Neutrophil (primary cell): ENCODE data around the gene IL1RAPL2.

Source experiments
- H3K27ac ChIP-seq: fragments of 200-600 bp; sonication (generic); 2 replicates; pipeline ENCODE4 v1.5.1; 2016; ENCODE audit warnings: mild to moderate bottlenecking, moderate library complexity
- H3K27me3 ChIP-seq: fragments of 200-600 bp; sonication (generic); 2 replicates; pipeline ENCODE4 v1.6.0; 2016; ENCODE audit warnings: mild to moderate bottlenecking
- H3K36me3 ChIP-seq: fragments of 200-600 bp; sonication (generic); 2 replicates; pipeline ENCODE4 v1.5.1; 2017
- H3K4me1 ChIP-seq, 2 experiments: fragments of 200-600 bp in 1 of 2; sonication (generic) in 1 of 2; 1 replicate in 1 of 2; 2 replicates in 1 of 2; pipeline versions ENCODE4 v1.5.1 to v1.6.1; 2013 to 2016; ENCODE audit warnings: low read depth in 1 of 2, low read length in 1 of 2, mild to moderate bottlenecking in 1 of 2, moderate library complexity in 1 of 2; ENCODE audit not compliant: control insufficient read depth in 1 of 2, insufficient read depth in 1 of 2
- H3K4me3 ChIP-seq, 2 experiments: fragments of 200-600 bp in 1 of 2; sonication (generic) in 1 of 2; 1 replicate in 1 of 2; 2 replicates in 1 of 2; pipeline ENCODE4 v1.5.1; 2013 to 2016; ENCODE audit warnings: low read depth in 1 of 2, low read length in 1 of 2, mild to moderate bottlenecking in 1 of 2, moderate library complexity in 1 of 2
- H3K9me3 ChIP-seq: fragments of 200-600 bp; sonication (generic); 2 replicates; pipeline ENCODE4 v1.5.1; 2016
- CTCF ChIP-seq: fragments of 200-600 bp; sonication (generic); IDR thresholded peaks from 2 replicates; pipeline ENCODE4 v1.5.1; 2016; ENCODE audit warnings: antibody characterized with exemption

Gene IL1RAPL2

GRCh38 chrX:105458846-105459245 is 892.8 kb downstream of the IL1RAPL2 start:
- Histone ChIP-seq H3K4me3 (no peak overlapping the region), H3K36me3 (no peaks in the 10 kb centered on the region), H3K4me1 (no peaks in the 10 kb centered on the region), H3K9me3 (no peaks in the 10 kb centered on the region), H3K27ac (no peak overlapping the region), H3K27me3 (no peaks in the 10 kb centered on the region)
- no peak for TF ChIP-seq CTCF

GRCh38 chrX:105460376-105460775 is 894.4 kb downstream of the IL1RAPL2 start:
- no peaks in the 10 kb centered on the region for H3K4me1 ChIP-seq
- no peaks in the 10 kb centered on the region for H3K36me3 ChIP-seq
- no peaks in the 10 kb centered on the region for H3K9me3 ChIP-seq
- no peaks in the 10 kb centered on the region for H3K27me3 ChIP-seq
- no peak overlapping the region for H3K27ac ChIP-seq
- TF ChIP-seq CTCF, result no peak
- H3K4me3 ChIP-seq, result no peak overlapping the region

- no peaks in the 10 kb centered on the region for H3K9me3 ChIP-seq
- H3K4me1 ChIP-seq, result no peaks in the 10 kb centered on the region
- TF ChIP-seq CTCF, result no peak
- no peaks in the 10 kb centered on the region for H3K27me3 ChIP-seq
- H3K36me3 ChIP-seq, result no peaks in the 10 kb centered on the region
- no peak overlapping the region for H3K27ac ChIP-seq
- no peak overlapping the region for H3K4me3 ChIP-seq
Measured at GRCh38 chrX:105461016-105461415, 895.0 kb downstream of the IL1RAPL2 start.

- Histone ChIP-seq H3K36me3 (no peaks in the 10 kb centered on the region), H3K4me3 (no peak overlapping the region), H3K27ac (no peak overlapping the region), H3K27me3 (no peaks in the 10 kb centered on the region), H3K9me3 (no peaks in the 10 kb centered on the region), H3K4me1 (no peaks in the 10 kb centered on the region)
- TF ChIP-seq CTCF, result no peak
Measured at GRCh38 chrX:105462186-105462585, 896.2 kb downstream of the IL1RAPL2 start.

GRCh38 chrX:105463473-105463872 is 897.5 kb downstream of the IL1RAPL2 start:
- Histone ChIP-seq H3K27ac (no peak overlapping the region), H3K4me1 (no peaks in the 10 kb centered on the region), H3K4me3 (no peak overlapping the region), H3K27me3 (no peaks in the 10 kb centered on the region), H3K36me3 (no peaks in the 10 kb centered on the region), H3K9me3 (no peaks in the 10 kb centered on the region)
- no peak for TF ChIP-seq CTCF

- H3K36me3 ChIP-seq, result no peaks in the 10 kb centered on the region
- no peaks in the 10 kb centered on the region for H3K27me3 ChIP-seq
- TF ChIP-seq CTCF, result no peak
- H3K27ac ChIP-seq, result no peak overlapping the region
- H3K4me1 ChIP-seq, result no peaks in the 10 kb centered on the region
- no peaks in the 10 kb centered on the region for H3K9me3 ChIP-seq
- H3K4me3 ChIP-seq, result no peak overlapping the region
Measured at GRCh38 chrX:105464618-105465017, 898.6 kb downstream of the IL1RAPL2 start.
